CD4-positive, alpha-beta T cell treated with Interferon gamma for 1 hour (primary cell): Measurements from ENCODE around the gene MYLIP.

Source experiments
- DNase-seq: peaks from one replicate; pipeline ENCODE4 v3.0.0-alpha.2; 2020

Gene MYLIP

GRCh38 chr6:16108921-16109658 is 19.8 kb upstream of the MYLIP start:
- DNase-seq, result no peak

- no peak for DNase-seq
Observed at GRCh38 chr6:16109659-16110305, 19.1 kb upstream of the MYLIP start.

GRCh38 chr6:16118825-16119224 is 10.1 kb upstream of the MYLIP start:
- no peak for DNase-seq

GRCh38 chr6:16121339-16121738 is 7.5 kb upstream of the MYLIP start:
- DNase-seq, result no peak

GRCh38 chr6:16122197-16122596 is 6.7 kb upstream of the MYLIP start:
- no peak for DNase-seq

GRCh38 chr6:16124198-16125180 is 4.4 kb upstream of the MYLIP start:
- DNase-seq, result no peak

GRCh38 chr6:16126056-16126455 is 2.8 kb upstream of the MYLIP start:
- DNase-seq, result no peak

GRCh38 chr6:16126861-16127260 is 2.0 kb upstream of the MYLIP start:
- DNase-seq, result no peak

GRCh38 chr6:16127471-16127870 is 1.4 kb upstream of the MYLIP start:
- DNase-seq, result no peak

- DNase-seq, result peak; percentile 41
Observed at GRCh38 chr6:16129623-16130401, 926 bp downstream of the MYLIP start.

- no peak for DNase-seq
Observed at GRCh38 chr6:16130437-16130891, 1.6 kb downstream of the MYLIP start.

GRCh38 chr6:16130932-16131387 is 2.1 kb downstream of the MYLIP start:
- DNase-seq, result peak; percentile 66

GRCh38 chr6:16132909-16133308 is 4.0 kb downstream of the MYLIP start:
- DNase-seq, result no peak

GRCh38 chr6:16134430-16134829 is 5.5 kb downstream of the MYLIP start:
- no peak for DNase-seq

- no peak for DNase-seq
Observed at GRCh38 chr6:16135066-16135465, 6.2 kb downstream of the MYLIP start.

GRCh38 chr6:16136091-16136490 is 7.2 kb downstream of the MYLIP start:
- peak; percentile 21 for DNase-seq

- DNase-seq, result peak; percentile 13
Observed at GRCh38 chr6:16136621-16137450, 8.0 kb downstream of the MYLIP start.

GRCh38 chr6:16137451-16137801 is 8.5 kb downstream of the MYLIP start:
- no peak for DNase-seq

GRCh38 chr6:16139556-16139955 is 10.7 kb downstream of the MYLIP start:
- no peak for DNase-seq

- no peak for DNase-seq
Observed at GRCh38 chr6:16140607-16141006, 11.7 kb downstream of the MYLIP start.

GRCh38 chr6:16141514-16141913 is 12.6 kb downstream of the MYLIP start:
- no peak for DNase-seq

GRCh38 chr6:16145038-16145437 is 16.2 kb downstream of the MYLIP start:
- no peak for DNase-seq
